Liver (tissue), 3 donors: Measurements from ENCODE around the gene EMX1.

ENCODE experiments used
- EGR1 ChIP-seq, 2 donors: IDR thresholded peaks; 2 replicates each; pipeline ENCODE4 v1.6.1; 2016 to 2018; ENCODE audit warnings: antibody characterized with exemption in 2 of 2, low read depth in 2 of 2
- FOXA1 ChIP-seq: IDR thresholded peaks from 2 replicates; pipeline ENCODE4 v1.6.1; 2016; ENCODE audit warnings: antibody characterized with exemption
- GABPA ChIP-seq, 2 donors: IDR thresholded peaks in 1 of 2; conservative IDR thresholded peaks in 1 of 2; 2 replicates each; pipeline ENCODE4 v1.6.1; 2016; ENCODE audit warnings: antibody characterized with exemption in 2 of 2, mild to moderate bottlenecking in 1 of 2, moderate library complexity in 1 of 2
- HNF4G ChIP-seq: IDR thresholded peaks from 2 replicates; pipeline ENCODE4 v1.6.1; 2016; ENCODE audit warnings: antibody characterized with exemption
- JUND ChIP-seq, 2 donors: IDR thresholded peaks; 2 replicates each; pipeline ENCODE4 v1.6.1; 2016; ENCODE audit warnings: antibody characterized with exemption in 2 of 2
- RAD21 ChIP-seq, 2 donors: IDR thresholded peaks; 2 replicates each; pipeline ENCODE4 v1.6.1; 2016; ENCODE audit warnings: antibody characterized with exemption in 2 of 2, mild to moderate bottlenecking in 2 of 2
- SP1 ChIP-seq: IDR thresholded peaks from 2 replicates; pipeline ENCODE4 v1.6.1; 2018; ENCODE audit warnings: antibody characterized with exemption, mild to moderate bottlenecking
- TAF1 ChIP-seq: conservative IDR thresholded peaks from 2 replicates; pipeline ENCODE4 v1.6.1; 2016; ENCODE audit warnings: antibody characterized with exemption, mild to moderate bottlenecking
- YY1 ChIP-seq: IDR thresholded peaks from 2 replicates; pipeline ENCODE4 v1.6.1; 2016; ENCODE audit warnings: antibody characterized with exemption, mild to moderate bottlenecking
- TF ChIP-seq, protein P1 (sequence below): IDR thresholded peaks from 2 replicates; pipeline ENCODE4 v1.6.1; 2016; ENCODE audit warnings: antibody characterized with exemption
- TF ChIP-seq, protein P2 (sequence below): IDR thresholded peaks from 2 replicates; pipeline ENCODE4 v1.6.1; 2016; ENCODE audit warnings: antibody characterized with exemption
- TF ChIP-seq, protein P3 (sequence below): fragments of 150-350 bp; IDR thresholded peaks from 2 replicates; pipeline ENCODE4 v1.5.1; 2017; ENCODE audit warnings: improper control_type of control experiment, low read depth, low read length; ENCODE audit not compliant: missing input control
- TF ChIP-seq, protein P4 (sequence below): IDR thresholded peaks from 2 replicates; pipeline ENCODE4 v1.6.1; 2016; ENCODE audit warnings: antibody characterized with exemption
- donor health status: healthy.
- donor health status: healthy.

DNA sequence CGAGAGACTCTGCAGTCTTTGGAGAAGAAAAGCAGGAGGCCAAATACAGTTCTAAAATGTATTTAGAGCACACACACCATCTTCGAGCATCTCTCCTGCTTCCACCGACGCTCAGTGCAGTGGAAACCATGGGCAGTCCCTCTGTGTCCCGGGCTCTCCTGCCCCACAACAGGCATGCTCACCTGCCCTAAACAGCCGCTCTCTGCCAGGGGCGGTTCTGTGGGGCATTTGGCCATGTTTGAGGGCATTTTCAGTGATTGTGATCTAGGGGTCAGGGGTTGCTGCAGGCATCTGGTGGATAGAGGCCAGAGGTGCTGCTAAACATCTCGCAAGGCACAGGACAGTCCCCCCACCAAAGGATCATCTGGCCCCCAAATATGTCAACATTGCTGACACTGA is 55.8 kb downstream of the EMX1 start:
- TF ChIP-seq YY1: no peak
- no peak for TF ChIP-seq EGR1 (IDR thresholded peaks at IDR 0.05; ENCODE audit: low read depth in 2 of 2)
- TF ChIP-seq RAD21 (IDR thresholded peaks at IDR 0.05): no peak
- TF ChIP-seq, protein P1, sequence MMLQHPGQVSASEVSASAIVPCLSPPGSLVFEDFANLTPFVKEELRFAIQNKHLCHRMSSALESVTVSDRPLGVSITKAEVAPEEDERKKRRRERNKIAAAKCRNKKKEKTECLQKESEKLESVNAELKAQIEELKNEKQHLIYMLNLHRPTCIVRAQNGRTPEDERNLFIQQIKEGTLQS: no peak
- TF ChIP-seq, protein P2, sequence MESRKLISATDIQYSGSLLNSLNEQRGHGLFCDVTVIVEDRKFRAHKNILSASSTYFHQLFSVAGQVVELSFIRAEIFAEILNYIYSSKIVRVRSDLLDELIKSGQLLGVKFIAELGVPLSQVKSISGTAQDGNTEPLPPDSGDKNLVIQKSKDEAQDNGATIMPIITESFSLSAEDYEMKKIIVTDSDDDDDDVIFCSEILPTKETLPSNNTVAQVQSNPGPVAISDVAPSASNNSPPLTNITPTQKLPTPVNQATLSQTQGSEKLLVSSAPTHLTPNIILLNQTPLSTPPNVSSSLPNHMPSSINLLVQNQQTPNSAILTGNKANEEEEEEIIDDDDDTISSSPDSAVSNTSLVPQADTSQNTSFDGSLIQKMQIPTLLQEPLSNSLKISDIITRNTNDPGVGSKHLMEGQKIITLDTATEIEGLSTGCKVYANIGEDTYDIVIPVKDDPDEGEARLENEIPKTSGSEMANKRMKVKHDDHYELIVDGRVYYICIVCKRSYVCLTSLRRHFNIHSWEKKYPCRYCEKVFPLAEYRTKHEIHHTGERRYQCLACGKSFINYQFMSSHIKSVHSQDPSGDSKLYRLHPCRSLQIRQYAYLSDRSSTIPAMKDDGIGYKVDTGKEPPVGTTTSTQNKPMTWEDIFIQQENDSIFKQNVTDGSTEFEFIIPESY: no peak
- TF ChIP-seq, protein P3, sequence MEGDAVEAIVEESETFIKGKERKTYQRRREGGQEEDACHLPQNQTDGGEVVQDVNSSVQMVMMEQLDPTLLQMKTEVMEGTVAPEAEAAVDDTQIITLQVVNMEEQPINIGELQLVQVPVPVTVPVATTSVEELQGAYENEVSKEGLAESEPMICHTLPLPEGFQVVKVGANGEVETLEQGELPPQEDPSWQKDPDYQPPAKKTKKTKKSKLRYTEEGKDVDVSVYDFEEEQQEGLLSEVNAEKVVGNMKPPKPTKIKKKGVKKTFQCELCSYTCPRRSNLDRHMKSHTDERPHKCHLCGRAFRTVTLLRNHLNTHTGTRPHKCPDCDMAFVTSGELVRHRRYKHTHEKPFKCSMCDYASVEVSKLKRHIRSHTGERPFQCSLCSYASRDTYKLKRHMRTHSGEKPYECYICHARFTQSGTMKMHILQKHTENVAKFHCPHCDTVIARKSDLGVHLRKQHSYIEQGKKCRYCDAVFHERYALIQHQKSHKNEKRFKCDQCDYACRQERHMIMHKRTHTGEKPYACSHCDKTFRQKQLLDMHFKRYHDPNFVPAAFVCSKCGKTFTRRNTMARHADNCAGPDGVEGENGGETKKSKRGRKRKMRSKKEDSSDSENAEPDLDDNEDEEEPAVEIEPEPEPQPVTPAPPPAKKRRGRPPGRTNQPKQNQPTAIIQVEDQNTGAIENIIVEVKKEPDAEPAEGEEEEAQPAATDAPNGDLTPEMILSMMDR: no peak
- no peak for TF ChIP-seq JUND (IDR thresholded peaks at IDR 0.05)
- TF ChIP-seq GABPA (IDR thresholded peaks at IDR 0.05 in 1 of 2, conservative IDR thresholded peaks at IDR 0.05 in 1 of 2): no peak
- TF ChIP-seq TAF1: no peak
- TF ChIP-seq SP1: no peak
- TF ChIP-seq FOXA1: no peak
- TF ChIP-seq, protein P4, sequence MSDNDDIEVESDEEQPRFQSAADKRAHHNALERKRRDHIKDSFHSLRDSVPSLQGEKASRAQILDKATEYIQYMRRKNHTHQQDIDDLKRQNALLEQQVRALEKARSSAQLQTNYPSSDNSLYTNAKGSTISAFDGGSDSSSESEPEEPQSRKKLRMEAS: no peak
- TF ChIP-seq HNF4G: no peak
